ENCODE results near the gene IL17C. TPM values are rescaled to one million over a fixed set of nuclear protein-coding genes. Genes with fewer than 3 reads are reported as not detected.

Gene IL17C
- total and polyA plus RNA-seq, 2 donors: 0.05 to 0.09 TPM

DNA sequence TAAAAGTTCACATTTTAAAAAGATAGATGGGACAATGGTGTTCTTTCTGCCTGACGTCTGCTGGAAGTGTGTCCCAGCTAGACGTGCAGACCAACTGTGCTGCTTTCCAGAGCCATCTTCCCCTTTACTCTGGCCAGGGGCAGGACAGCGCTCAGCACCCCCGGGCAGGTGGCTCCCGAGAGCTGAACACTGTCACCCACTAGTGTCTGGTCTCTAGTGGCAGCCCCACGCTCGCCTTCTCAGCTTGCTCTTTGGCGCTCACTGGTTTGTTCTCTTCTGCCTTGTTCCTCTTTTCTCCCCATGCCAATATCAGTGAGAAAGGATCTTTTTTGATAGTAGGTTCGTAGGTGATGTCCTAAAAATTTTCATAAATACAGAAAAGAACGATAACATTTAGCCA lies 42.5 kb upstream of the IL17C start:
- 97% methylated on average over 10 of the region's 10 CpGs for WGBS
- DNase-seq (ENCODE audit: low read depth in 6 of 9, low spot score in 9 of 9): no peak
- H3K9me3 ChIP-seq (ENCODE audit: control insufficient read depth in 2 of 2, insufficient read depth in 1 of 2, low read length in 1 of 2): no peaks in the 10 kb centered on the region
- no peak overlapping the region for H3K4me3 ChIP-seq (ENCODE audit: low read length in 2 of 2)
- H3K27me3 ChIP-seq (ENCODE audit: control insufficient read depth in 2 of 2, insufficient read depth in 1 of 2, low read length in 1 of 2): no peaks in the 10 kb centered on the region
- H3K36me3 ChIP-seq (ENCODE audit: control insufficient read depth in 2 of 2, insufficient read depth in 2 of 2, low read length in 1 of 2): peaks cover 49 to 62% of the 10 kb centered on the region in 2 donors
- H3K27ac ChIP-seq (ENCODE audit: low read depth in 1 of 2, low read length in 1 of 2): no peak overlapping the region
- peaks cover 0 to 2% of the 10 kb centered on the region in 2 donors for H3K4me1 ChIP-seq (ENCODE audit: control insufficient read depth in 2 of 2, insufficient read depth in 2 of 2, low read length in 2 of 2)

GRCh38 chr16:88596483-88596882 lies 41.9 kb upstream of the IL17C start:
- Histone ChIP-seq H3K4me3 (ENCODE audit: low read length in 2 of 2) (no peak overlapping the region), H3K27me3 (ENCODE audit: control insufficient read depth in 2 of 2, insufficient read depth in 1 of 2, low read length in 1 of 2) (no peaks in the 10 kb centered on the region), H3K9me3 (ENCODE audit: control insufficient read depth in 2 of 2, insufficient read depth in 1 of 2, low read length in 1 of 2) (no peaks in the 10 kb centered on the region), H3K36me3 (ENCODE audit: control insufficient read depth in 2 of 2, insufficient read depth in 2 of 2, low read length in 1 of 2) (peaks cover 54 to 67% of the 10 kb centered on the region in 2 donors), H3K4me1 (ENCODE audit: control insufficient read depth in 2 of 2, insufficient read depth in 2 of 2, low read length in 2 of 2) (peaks cover 0 to 2% of the 10 kb centered on the region in 2 donors), H3K27ac (ENCODE audit: low read depth in 1 of 2, low read length in 1 of 2) (no peak overlapping the region)
- no peak for DNase-seq (ENCODE audit: low read depth in 6 of 9, low spot score in 9 of 9)
- WGBS: 90% methylated on average over 3 of the region's 3 CpGs

DNA sequence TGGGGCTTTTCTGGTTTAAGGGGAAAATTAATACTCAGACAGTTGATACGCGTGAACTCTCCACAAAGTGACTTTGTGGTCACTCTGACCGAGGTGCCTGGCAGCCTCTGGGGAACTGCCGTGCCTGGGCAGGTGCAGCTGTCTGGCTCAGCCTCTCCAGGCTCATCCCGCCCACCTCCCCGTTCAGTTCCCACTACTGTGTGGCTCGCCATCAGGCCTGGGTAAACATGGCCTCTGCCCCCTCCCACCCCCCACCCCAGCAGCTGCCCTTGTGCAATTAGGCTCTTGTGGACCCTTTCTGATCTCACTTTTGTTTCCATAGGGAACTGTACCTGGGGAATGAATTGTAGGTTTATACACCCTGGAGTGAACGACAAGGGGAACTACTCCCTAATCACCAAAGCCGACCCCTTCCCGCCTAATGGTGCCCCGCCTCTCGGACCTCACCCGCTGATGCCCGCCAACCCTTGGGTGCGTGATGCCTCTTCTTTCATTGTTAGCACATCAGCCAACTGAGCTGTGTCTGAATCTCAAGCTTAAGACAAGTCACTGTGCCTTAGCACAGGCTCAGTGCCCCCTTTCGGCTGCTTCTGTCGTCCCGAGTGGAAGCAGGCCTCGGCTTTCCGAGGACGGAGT lies 40.4 kb upstream of the IL17C start:
- H3K27me3 ChIP-seq (ENCODE audit: control insufficient read depth in 2 of 2, insufficient read depth in 1 of 2, low read length in 1 of 2): no peaks in the 10 kb centered on the region
- no peaks in the 10 kb centered on the region for H3K9me3 ChIP-seq (ENCODE audit: control insufficient read depth in 2 of 2, insufficient read depth in 1 of 2, low read length in 1 of 2)
- H3K4me1 ChIP-seq (ENCODE audit: control insufficient read depth in 2 of 2, insufficient read depth in 2 of 2, low read length in 2 of 2): peaks cover 0 to 2% of the 10 kb centered on the region in 2 donors
- H3K4me3 ChIP-seq (ENCODE audit: low read length in 2 of 2): no peak overlapping the region
- WGBS: 86% methylated on average over 21 of the region's 21 CpGs
- H3K36me3 ChIP-seq (ENCODE audit: control insufficient read depth in 2 of 2, insufficient read depth in 2 of 2, low read length in 1 of 2): peaks cover 62 to 69% of the 10 kb centered on the region in 2 donors
- no peak for DNase-seq (ENCODE audit: low read depth in 6 of 9, low spot score in 9 of 9)
- H3K27ac ChIP-seq (ENCODE audit: low read depth in 1 of 2, low read length in 1 of 2): no peak overlapping the region

DNA sequence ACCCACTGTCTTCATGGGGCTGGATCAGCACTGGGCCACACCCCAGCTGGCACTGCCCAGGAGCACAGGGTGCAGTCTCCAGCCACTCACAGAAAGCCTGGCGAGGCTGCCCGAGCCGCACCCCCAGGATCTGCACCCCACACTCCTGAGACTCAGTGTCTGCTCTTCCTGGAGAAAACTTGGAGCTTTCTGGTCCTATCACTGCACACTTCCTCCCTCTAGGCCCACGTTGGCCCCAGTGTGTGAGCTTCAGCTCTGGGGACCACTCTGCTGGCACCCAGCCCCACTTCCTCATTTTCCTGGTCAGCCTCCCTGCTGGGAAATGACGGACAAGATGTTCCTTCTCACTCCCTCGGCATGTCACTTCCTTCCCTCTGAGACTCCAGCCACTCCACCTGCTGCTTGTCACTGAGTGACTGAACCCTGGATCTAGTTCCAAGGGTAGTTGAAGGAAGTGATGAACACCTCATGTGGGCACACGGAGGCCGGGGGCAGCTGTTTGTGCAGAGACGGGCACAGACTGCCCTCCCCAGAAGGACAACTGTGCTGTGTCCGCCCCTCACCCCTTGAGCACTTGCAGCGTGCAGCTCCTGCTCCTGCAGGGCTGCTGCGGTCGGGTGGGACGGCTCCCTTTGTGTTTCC lies 39.2 kb upstream of the IL17C start:
- WGBS: 92% methylated on average over 14 of the region's 14 CpGs
- Histone ChIP-seq H3K27me3 (ENCODE audit: control insufficient read depth in 2 of 2, insufficient read depth in 1 of 2, low read length in 1 of 2) (no peaks in the 10 kb centered on the region), H3K4me3 (ENCODE audit: low read length in 2 of 2) (no peak overlapping the region), H3K4me1 (ENCODE audit: control insufficient read depth in 2 of 2, insufficient read depth in 2 of 2, low read length in 2 of 2) (peaks cover 0 to 2% of the 10 kb centered on the region in 2 donors), H3K27ac (ENCODE audit: low read depth in 1 of 2, low read length in 1 of 2) (peak overlapping the region in 1 of 2 donors; percentile 6), H3K36me3 (ENCODE audit: control insufficient read depth in 2 of 2, insufficient read depth in 2 of 2, low read length in 1 of 2) (peaks cover 59 to 62% of the 10 kb centered on the region in 2 donors), H3K9me3 (ENCODE audit: control insufficient read depth in 2 of 2, insufficient read depth in 1 of 2, low read length in 1 of 2) (no peaks in the 10 kb centered on the region)
- DNase-seq (ENCODE audit: low read depth in 6 of 9, low spot score in 9 of 9): no peak

DNA sequence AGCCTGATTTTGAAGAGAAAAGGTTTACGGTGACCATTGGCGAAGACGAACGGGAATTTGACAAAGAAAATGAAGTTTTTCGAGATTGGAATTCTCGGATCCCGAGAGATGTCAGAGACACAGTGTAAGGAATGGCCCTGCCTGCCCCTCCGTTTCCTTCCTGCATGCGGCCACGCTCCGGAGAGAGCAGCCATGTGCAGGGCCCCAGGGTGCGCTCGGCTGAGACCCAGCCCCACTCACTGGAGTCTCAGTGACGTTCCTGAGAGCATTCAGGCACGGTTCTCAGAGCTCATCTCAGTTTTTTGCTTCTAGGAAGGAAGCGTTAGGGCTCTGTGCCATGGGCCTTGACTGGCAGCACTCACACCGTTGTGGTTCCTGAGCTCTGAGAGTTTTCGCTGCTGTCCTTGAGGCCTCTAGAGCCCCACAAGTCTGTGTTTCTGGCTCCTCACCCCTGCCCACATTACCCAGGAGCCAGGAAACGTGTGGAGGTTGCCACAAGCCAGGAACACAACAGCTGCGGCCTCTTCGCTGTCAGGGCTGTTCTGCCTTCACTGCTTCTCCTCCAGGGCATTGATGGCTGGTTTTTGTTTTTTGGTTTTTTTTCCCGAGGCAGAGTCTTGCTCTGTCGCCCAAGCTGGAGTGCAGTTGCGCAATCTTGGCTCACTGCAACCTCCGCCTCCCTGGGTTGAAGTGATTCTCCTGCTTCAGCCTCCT lies 38.4 kb upstream of the IL17C start:
- Histone ChIP-seq H3K4me3 (ENCODE audit: low read length in 2 of 2) (no peak overlapping the region), H3K9me3 (ENCODE audit: control insufficient read depth in 2 of 2, insufficient read depth in 1 of 2, low read length in 1 of 2) (no peaks in the 10 kb centered on the region), H3K27ac (ENCODE audit: low read depth in 1 of 2, low read length in 1 of 2) (no peak overlapping the region), H3K4me1 (ENCODE audit: control insufficient read depth in 2 of 2, insufficient read depth in 2 of 2, low read length in 2 of 2) (peaks cover 0 to 2% of the 10 kb centered on the region in 2 donors), H3K36me3 (ENCODE audit: control insufficient read depth in 2 of 2, insufficient read depth in 2 of 2, low read length in 1 of 2) (peaks cover 63 to 64% of the 10 kb centered on the region in 2 donors), H3K27me3 (ENCODE audit: control insufficient read depth in 2 of 2, insufficient read depth in 1 of 2, low read length in 1 of 2) (no peaks in the 10 kb centered on the region)
- DNase-seq (ENCODE audit: low read depth in 6 of 9, low spot score in 9 of 9): no peak
- 93% methylated on average over 25 of the region's 25 CpGs for WGBS

GRCh38 chr16:88600539-88600896 lies 37.9 kb upstream of the IL17C start:
- H3K36me3 ChIP-seq (ENCODE audit: control insufficient read depth in 2 of 2, insufficient read depth in 2 of 2, low read length in 1 of 2): peaks cover 67% of the 10 kb centered on the region in 2 donors
- no peak overlapping the region for H3K4me3 ChIP-seq (ENCODE audit: low read length in 2 of 2)
- H3K9me3 ChIP-seq (ENCODE audit: control insufficient read depth in 2 of 2, insufficient read depth in 1 of 2, low read length in 1 of 2): no peaks in the 10 kb centered on the region
- H3K4me1 ChIP-seq (ENCODE audit: control insufficient read depth in 2 of 2, insufficient read depth in 2 of 2, low read length in 2 of 2): peaks cover 0 to 2% of the 10 kb centered on the region in 2 donors
- DNase-seq (ENCODE audit: low read depth in 6 of 9, low spot score in 9 of 9): no peak
- no peak overlapping the region for H3K27ac ChIP-seq (ENCODE audit: low read depth in 1 of 2, low read length in 1 of 2)
- no peaks in the 10 kb centered on the region for H3K27me3 ChIP-seq (ENCODE audit: control insufficient read depth in 2 of 2, insufficient read depth in 1 of 2, low read length in 1 of 2)
- WGBS: 96% methylated on average over 6 of the region's 6 CpGs

DNA sequence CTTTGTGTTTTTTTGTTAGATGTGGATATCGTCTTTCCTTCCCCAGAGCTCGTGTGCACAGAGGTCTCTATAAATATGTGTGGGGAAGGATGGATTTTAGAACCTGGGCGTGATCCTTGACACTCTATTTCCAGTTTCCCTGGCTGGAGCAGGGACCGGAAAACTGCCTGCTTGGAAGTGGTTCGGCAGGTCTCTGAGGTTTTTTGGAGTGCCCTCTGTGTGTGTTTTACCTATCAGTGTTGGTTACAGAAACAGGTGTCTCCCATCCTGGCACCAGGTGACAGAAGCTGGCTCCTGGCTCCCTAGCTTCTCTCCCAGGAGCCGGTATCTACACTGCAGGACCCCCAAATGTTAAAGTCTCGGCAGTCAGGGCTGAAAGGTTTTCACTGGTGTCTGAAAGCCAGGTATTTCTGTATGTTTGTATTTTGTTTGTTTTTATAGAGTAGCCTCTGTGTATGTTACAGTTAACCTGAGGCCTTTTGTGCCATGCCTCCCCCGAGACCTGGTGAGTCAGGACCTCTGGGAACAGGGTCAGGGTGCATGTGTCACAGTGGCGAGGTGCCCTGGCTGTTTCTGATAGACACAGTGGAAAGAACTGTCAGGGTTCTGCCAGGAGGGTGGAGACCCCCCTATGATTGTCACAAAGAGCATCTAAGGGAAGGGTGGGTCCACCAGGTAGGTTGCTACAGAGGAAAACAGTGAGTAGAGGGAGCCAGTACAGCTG lies 36.9 kb upstream of the IL17C start:
- Histone ChIP-seq H3K4me3 (ENCODE audit: low read length in 2 of 2) (no peak overlapping the region), H3K4me1 (ENCODE audit: control insufficient read depth in 2 of 2, insufficient read depth in 2 of 2, low read length in 2 of 2) (peaks cover 0 to 2% of the 10 kb centered on the region in 2 donors), H3K9me3 (ENCODE audit: control insufficient read depth in 2 of 2, insufficient read depth in 1 of 2, low read length in 1 of 2) (no peaks in the 10 kb centered on the region), H3K27ac (ENCODE audit: low read depth in 1 of 2, low read length in 1 of 2) (no peak overlapping the region), H3K27me3 (ENCODE audit: control insufficient read depth in 2 of 2, insufficient read depth in 1 of 2, low read length in 1 of 2) (no peaks in the 10 kb centered on the region), H3K36me3 (ENCODE audit: control insufficient read depth in 2 of 2, insufficient read depth in 2 of 2, low read length in 1 of 2) (peaks cover 74 to 77% of the 10 kb centered on the region in 2 donors)
- WGBS: 97% methylated on average over 9 of the region's 9 CpGs
- DNase-seq (ENCODE audit: low read depth in 6 of 9, low spot score in 9 of 9): no peak

DNA sequence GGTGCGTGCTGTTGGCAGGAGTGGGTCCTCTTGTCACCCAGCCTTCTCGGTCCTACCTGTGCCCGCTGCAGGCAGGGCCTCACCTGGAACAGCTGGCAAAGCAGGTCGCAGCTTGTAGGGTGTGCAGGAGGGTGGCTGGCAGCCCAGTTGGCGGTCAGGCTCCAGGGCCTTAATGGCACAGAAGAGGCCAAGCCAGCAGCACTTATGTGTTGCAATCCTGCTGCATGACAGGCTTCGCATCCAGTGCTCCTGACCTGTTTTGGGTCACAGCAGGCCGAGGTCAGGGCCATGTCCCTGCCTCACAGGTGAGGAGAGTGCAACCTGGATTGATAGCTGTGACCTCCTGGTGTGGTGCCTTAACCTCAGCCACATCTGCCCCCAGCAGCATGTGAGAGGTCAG lies 36.3 kb upstream of the IL17C start:
- DNase-seq (ENCODE audit: low read depth in 6 of 9, low spot score in 9 of 9): no peak
- WGBS: 90% methylated on average over 7 of the region's 7 CpGs
- no peak overlapping the region for H3K27ac ChIP-seq (ENCODE audit: low read depth in 1 of 2, low read length in 1 of 2)

More for the DNA sequence above, 36.3 kb upstream of the IL17C start:
- Histone ChIP-seq H3K9me3 (ENCODE audit: control insufficient read depth in 2 of 2, insufficient read depth in 1 of 2, low read length in 1 of 2) (no peaks in the 10 kb centered on the region), H3K36me3 (ENCODE audit: control insufficient read depth in 2 of 2, insufficient read depth in 2 of 2, low read length in 1 of 2) (peaks cover 80 to 83% of the 10 kb centered on the region in 2 donors), H3K27me3 (ENCODE audit: control insufficient read depth in 2 of 2, insufficient read depth in 1 of 2, low read length in 1 of 2) (no peaks in the 10 kb centered on the region), H3K4me3 (ENCODE audit: low read length in 2 of 2) (no peak overlapping the region), H3K4me1 (ENCODE audit: control insufficient read depth in 2 of 2, insufficient read depth in 2 of 2, low read length in 2 of 2) (peaks cover 0 to 2% of the 10 kb centered on the region in 2 donors)

Measured in thymus (tissue), 11 donors.